SU-DHL-6 (cell line): ENCODE data around the gene LAMA1.

Source experiments
- CTCF ChIP-seq: fragments of 200-600 bp; sonication (generic); IDR thresholded peaks from one replicate; pipeline ENCODE4 v1.5.1; 2017; ENCODE audit warnings: antibody characterized with exemption, mild to moderate bottlenecking, low read length, moderate library complexity; ENCODE audit not compliant: insufficient read depth, poor library complexity, severe bottlenecking
- EZH2phosphoT487 ChIP-seq: fragments of 200-600 bp; sonication (generic), shearing (Covaris generic); conservative IDR thresholded peaks from 2 replicates; pipeline ENCODE4 v1.6.1; 2018; ENCODE audit warnings: mild to moderate bottlenecking, antibody characterized with exemption, low read length, moderate library complexity, mixed read lengths

GRCh38 chr18:6939972-6940371 lies 177.6 kb downstream of the LAMA1 start:
- TF ChIP-seq CTCF (no peak), EZH2phosphoT487 (no peak)
